Breast epithelium (tissue), 3 donors: Measurements from ENCODE around the gene FAM13B.

Experiments
- CTCF ChIP-seq, 3 donors: fragments of 450-650 bp; IDR thresholded peaks; one replicate each; pipeline ENCODE4 v1.5.1; 2016 to 2017; ENCODE audit warnings: antibody characterized with exemption in 3 of 3, mild to moderate bottlenecking in 3 of 3, moderate library complexity in 3 of 3
- POLR2A ChIP-seq: fragments of 450-650 bp; IDR thresholded peaks from one replicate; pipeline ENCODE4 v1.6.1; 2016; ENCODE audit warnings: antibody characterized with exemption, mild to moderate bottlenecking, moderate library complexity
- POLR2AphosphoS5 ChIP-seq, 3 donors: sonication (generic); formaldehyde crosslinking; IDR thresholded peaks; one replicate each; pipeline ENCODE4 v1.6.1; 2017; ENCODE audit warnings: antibody characterized with exemption in 3 of 3

DNA sequence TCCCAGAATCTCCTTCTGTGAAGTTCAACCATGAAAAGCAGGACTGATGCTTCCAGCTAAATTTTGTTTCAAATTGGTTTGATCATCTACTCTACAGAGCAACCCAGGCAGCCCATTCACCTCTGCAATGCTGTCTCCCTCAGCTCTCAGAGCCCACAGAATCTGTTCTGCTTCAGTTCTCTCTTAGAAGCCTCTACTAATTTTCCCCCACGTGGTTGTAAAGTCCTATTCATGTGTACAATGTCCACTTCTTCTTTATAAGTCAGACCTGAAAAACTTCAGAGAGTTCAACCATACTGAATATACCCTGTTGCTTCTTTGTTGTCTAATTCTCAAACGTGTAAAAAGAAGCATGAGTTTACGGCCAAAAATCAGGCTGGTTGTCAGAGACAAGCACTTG, 21.3 kb upstream of the FAM13B start:
- TF ChIP-seq CTCF (IDR thresholded peaks at IDR 0.05) (no peak), POLR2A (no peak), POLR2AphosphoS5 (IDR thresholded peaks at IDR 0.05) (no peak)
